OCI-M2 (cell line): ENCODE data around the gene DNAAF5.

Experiments
- DNase-seq: peaks from one replicate; lab custom pipeline; 2025; ENCODE audit not compliant: unreplicated experiment; lab: John Stamatoyannopoulos, UW

DNAAF5 gene

DNA sequence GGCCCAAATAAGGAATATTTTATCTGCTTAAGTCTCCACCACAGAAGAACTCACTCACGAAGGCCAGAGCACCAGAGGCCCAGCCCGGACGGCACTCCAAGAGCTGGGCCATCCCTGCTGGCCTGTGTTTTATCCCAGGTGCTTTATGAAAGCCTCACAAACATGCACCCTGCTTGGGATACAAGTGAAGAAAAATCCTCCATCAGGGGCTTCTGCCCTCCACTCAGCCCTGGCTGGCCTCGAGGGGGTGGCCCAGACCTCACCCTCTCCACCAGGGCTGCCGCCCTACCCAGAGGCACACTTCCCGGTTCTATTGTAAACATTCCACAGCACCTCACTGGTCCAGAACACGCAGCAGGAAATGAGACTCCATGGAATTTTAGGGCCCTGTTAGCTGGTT lies 19.8 kb upstream of the DNAAF5 start:
- DNase-seq, result no peak

DNA sequence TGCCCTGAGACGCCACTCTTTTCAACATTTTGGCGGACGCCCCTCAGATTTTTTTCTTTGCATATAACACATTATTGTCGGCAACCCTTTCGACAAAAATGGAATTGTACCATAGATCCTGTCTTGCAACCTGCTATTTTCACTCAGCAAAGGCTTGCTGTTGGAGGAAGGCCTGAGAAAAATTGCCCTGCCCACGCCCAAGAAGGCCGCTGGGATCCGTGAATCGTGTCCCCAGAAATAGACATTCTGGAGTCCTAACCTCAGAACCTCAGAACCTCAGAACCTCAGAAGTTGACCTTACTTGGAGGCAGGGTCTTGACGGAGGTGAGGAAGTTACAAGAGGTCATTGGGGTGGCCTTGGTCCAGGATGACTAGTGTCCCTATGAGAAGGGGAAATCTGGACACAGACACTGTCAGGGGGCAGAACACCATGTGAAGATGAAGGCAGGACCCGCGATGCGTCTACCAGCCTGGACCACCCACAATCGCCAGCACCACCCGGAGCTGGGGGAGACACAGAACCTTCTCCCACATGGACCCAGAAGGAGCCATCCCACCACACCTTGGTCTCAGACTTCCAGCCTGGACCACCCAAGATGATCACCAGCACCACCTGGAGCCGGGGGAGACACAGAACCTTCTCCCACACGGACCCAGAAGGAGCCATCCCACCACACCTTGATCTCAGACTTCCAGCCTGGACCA lies 19.1 kb upstream of the DNAAF5 start:
- no peak for DNase-seq

DNA sequence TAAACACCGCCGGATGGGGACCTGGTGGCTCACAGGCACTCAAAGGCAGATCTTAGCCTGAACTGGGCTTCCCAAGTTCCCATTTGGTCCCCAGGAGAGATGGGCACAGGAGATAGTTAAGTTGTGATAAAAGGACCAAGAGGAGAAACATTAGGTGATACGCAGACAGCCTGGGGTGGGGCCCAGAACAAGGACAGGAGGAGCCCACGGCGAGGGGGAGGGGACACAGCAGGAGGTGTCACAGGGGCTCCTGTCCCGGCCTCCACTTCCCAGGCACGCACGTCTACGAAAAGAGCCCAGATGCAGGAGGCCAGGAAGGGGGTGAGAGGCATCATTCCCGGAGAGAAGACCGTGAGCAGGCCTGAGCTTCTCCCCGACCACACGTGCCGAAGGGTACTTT lies 16.3 kb upstream of the DNAAF5 start:
- no peak for DNase-seq

DNA sequence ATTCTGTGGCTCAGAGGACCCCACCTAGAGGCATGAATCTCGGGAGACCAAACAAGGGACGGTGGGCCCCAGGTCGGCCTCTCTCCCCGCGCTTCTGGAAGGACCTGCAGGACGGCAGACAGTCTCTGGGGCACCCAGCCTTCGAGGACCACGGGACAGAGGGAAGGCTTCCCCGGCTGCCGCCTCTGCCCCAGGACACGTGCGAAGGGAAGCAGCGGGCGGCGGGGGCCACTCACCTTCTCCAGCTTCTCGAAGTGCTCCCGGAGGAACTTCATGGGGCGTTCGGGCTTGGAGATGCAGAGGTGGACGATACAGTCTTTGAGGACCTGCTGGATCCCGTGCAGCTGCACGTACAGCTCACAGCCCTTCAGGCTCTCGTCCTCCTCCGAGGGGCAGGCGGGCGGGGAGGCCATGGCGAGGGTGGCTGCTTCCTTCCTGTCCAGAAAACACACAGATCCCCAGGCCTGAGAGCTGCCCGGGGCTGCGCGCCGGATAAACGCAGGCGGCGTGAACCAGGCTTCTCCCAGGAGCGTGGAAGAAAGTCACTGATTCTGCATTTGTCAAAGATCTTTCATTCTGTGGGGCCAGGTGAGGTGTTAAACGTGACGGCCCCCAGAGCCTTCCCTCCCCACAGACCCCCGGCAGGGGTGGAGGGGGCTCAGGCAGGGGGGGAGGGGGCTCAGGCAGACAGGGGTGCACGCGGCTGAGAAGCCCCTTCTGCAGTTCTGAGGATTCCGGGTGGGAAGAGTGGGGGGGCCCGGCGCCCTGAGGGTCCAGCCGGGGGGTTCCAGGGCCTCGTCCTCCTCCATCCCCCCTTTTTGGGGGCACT lies 15.2 kb upstream of the DNAAF5 start:
- no peak for DNase-seq

DNA sequence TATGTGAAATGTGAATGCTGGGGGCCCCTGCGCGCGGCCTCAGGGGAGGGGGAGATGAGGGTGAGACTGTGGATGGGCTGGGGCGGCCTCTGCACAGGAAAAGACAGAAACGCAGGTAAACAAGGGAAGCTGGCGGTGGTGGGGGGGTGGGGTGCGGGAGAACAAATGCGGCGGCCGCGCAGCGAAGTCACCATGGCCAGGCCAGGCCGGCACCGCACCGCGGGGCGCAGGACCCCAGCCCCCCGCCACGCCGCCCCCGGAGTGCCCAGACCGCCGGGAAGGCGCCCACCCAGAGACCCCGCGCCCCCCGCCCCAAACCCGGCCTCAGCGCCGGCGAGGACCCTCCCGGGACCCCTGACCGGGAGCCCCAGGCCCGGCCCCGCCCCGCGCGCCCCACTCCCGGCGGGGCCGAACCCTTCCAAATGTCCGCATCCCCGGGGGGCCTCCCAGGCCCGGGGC lies 14.5 kb upstream of the DNAAF5 start:
- DNase-seq, result no peak

DNA sequence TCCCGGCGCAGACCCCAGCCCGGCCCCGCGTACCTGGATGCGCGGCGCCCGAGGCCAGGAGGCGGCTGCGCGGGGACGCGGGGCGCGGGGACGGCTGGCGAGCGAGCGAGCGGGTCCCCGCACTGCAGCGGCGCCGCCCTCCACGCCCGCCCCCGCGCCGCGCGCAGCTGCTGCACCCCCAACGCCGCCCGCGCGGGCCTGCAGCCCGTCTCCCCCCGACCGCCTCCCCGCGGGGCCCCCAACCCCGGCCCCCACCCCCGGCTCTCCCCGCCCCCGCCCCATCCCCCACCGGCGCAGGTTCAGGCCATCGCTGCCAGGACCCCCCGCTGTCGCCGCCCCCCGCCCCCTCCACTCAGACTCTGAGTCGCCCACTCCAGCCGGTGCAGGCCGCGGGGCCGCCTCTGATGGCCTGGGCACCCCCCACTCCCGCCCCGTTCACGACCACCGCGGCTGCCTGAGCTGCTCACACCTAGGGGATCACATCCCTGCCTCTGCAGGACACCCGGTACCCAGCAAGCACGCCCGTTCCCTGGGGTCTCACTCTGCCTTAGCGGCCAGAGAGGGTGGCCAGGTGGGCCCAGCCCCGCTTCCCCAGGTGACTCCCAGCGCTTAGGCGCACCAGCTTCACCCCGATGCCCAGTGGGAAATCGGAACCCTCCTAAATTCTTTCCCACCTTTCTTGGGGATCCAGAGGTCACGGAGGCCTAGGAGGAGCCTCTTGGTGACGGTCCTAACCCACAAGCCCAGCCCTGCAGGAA lies 13.9 kb upstream of the DNAAF5 start:
- no peak for DNase-seq

DNA sequence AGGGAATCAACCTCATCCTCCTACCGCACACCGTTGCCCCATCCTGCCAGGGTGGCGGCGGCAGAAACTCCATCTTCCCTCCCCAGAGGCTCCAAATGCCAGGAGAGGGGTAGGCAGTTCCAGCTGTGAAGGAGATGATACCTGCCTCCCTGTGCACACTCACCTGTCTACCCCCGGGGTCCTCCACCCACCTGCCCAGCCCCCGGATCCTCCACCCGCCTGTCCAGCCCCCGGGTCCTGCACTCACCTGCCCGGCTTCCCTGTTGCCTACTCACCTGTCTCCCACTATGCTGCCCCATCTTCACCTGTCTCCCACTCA lies 13.4 kb upstream of the DNAAF5 start:
- no peak for DNase-seq

DNA sequence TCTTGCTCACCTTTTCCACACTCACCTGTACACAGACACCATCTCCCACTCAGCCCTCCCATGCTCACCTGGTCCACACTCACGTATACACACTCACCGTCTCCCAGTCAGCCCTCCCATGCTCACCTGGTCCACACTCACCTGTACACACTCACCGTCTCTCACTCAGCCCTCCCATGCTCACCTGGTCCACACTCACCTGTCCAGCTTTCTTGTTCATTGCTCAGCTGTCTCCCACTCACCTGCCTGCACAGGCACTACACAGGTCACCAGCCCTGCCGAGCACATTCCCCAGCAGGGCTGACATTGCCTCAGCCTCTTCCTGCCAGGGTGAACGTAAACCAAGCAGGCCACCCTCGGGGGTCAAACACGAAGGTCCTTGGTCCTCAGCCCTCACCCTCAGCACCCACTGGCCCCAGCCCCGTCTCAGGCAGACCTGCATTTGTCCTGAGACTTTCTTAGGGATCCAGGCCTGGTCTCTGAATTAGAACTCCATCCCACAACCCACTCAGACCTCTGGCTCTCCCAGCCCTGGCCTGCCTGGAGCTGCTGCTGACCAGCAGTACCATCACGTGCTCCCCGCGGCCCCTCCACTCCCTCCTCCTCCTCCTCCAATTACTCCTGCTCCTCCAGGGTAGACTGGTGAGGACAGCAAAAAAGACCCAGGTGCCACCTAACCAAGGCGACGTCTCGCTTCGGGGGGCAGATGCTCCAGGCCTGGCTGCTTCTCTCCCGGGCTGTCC lies 12.8 kb upstream of the DNAAF5 start:
- no peak for DNase-seq

DNA sequence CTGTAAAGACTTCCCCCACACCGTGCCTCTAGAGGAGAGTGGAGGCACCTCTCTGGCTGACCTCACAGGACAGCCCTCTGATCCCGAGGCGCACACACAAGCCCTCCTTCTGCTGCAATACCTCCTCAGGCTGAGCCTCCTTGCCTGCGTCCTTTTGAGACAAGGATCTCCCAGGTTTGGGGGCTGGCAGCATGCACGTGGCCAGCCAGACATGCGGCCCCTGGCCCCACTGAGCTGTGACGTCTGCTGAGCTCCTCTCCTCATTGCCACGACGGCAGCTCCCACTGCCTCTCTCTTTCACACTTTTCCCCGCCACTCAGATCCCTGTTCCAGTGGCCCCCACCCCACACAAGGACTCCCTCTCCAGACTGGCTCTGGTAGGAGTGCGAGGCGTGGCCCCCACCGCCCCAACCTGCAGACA lies 12.2 kb upstream of the DNAAF5 start:
- DNase-seq, result no peak

DNA sequence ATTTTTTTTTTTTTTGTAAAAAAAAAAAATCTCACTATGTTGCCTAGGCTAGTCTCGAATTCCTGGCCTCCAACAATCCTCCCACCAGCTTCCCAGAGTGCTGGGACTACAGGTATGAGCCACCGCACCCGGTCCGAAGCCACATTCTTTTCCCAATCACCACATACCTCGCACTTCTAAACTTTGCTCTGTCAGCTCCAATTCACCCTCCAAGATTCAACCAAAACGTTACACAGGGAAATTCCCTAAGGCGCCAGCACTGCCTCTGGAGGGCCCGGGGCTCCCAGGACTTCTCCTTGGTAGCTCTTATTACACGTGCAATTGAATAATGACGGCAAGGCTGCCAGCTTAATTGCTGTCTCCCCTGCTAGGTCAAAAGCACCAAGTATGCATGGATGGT lies 10.3 kb upstream of the DNAAF5 start:
- DNase-seq, result no peak

DNA sequence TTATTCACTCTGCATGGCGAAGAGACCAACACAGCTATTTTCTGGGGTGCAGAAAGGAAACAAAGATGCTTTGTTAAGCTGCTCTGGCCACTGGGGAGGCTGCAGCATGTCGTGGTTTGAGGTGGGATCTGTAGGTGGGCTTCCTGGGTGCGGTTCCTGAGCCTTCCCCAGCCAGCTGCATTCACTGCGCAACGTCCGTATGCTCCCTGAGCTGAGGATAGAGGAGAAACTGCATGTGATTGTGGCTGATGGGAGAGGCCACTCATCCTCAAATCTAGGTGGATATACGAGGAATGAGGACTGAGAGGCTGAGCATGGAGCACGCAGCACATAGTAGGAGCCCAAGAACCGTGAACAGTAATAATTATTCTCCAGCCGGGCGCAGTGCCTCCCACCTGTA lies 9.9 kb upstream of the DNAAF5 start:
- DNase-seq, result no peak

DNA sequence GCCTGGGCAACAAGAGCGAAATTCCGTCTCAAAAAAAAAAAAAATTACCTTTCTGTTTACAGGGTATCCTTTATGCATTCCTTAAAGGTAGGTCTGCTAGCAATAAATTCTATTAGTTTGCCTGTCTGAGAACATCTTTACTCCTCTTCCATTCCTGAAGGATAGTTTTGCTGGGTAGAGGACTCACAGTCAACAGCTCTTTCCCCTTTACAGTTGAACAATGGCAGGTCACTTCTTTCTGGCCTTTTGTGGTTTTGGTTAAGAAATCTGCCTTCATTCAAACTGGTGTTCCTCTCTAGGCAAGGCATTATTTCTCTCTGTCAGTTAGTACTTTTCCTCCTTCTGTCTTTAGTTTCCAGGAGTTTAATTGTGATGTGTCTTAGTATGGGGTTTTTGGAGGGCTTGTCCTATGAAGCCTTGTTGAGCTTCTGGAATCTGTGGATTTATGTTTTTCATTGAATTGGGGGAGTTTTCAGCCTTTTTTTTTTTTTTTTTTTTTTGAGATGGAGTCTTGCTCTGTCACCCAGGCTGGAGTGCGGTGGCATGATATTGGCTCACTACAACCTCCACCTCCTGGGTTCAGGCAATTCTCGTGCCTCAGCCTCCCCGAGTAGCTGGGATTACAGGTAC lies 4.8 kb upstream of the DNAAF5 start:
- no peak for DNase-seq

DNA sequence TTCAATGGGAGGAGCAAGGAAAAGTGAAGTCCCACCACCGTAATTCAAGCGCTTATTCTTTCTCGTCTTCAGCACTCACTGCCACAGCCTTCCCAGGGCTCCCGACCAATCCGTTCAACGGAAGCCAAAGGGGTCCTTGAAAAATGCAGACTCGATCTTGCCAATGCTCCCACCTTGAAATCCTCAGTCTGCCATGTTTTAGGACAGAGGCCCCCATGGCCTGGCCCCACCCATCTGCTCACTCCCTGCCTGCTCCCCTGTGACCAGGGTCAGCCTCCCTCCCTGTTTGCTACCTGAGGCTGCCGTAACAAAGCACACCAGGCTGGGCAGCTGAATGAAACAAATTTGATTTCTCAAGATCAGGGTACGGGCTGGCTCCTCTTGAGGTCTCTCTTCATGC lies 3.0 kb upstream of the DNAAF5 start:
- DNase-seq, result no peak

DNA sequence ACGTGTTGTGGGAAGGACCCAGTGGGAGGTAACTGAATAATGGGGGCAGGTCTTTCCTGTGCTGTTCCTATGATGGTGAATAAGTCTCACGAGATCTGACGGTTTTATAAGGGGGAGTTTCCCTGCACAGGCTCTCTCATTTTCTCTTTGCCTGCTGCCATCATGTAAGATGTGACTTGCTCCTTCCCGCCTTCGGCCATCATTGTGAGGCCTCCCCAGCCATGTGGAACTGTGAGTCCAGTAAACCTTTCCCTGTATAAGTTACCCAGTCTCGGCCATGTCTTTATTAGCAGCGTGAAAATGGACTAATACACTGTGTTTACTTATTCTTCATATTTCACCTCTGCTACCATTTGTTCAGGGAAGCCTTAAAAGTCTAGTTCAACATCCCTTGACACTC lies 2.2 kb upstream of the DNAAF5 start:
- DNase-seq, result no peak

DNA sequence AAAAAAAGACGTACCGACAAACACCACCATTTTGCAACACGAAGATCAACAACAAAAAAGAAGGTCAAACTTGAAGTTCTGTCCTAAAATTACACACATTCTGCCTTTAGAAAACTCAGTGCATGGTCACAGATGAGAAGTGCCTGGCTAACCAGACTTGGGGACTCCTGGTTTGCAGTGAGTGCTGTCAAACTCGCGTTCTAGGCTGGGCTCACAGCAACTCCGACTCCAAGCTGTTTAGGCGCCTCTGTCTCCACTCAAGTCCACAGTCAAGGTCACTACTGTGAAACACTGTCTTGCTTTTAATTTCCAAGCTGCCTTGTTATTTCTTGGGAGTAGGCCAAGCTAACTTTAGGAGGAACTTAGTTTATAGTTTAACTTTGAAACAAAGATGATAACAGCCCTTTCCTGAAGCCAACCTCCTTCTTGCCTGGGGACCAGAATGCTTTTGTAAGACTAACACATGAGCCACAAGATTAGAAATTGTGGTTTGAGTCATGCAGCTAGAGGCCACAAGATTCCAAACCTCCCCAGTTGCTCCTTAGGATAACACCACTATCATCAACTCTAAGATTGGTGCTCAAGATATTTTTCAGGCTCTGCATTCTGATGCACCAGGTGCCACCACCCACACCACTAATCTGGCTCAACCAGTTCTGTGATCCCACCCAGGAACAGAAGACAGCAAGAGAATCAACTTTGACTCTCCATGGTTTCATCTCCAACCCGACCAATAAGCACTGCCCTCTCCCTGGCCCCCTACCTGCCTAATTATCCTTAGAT lies 1.1 kb upstream of the DNAAF5 start:
- DNase-seq, result peak; percentile 48

DNA sequence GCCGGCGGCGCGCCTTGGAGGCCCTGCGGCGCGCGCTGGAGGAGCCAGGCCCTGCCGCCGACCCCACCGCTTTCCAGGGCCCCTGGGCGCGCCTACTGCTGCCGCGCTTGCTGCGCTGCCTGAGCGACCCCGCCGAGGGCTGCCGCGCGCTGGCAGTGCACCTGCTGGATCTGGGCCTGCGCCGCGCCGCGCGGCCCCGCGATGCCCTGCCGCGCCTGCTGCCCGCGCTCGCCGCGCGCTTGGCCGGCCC lies 280 bp downstream of the DNAAF5 start:
- no peak for DNase-seq

DNA sequence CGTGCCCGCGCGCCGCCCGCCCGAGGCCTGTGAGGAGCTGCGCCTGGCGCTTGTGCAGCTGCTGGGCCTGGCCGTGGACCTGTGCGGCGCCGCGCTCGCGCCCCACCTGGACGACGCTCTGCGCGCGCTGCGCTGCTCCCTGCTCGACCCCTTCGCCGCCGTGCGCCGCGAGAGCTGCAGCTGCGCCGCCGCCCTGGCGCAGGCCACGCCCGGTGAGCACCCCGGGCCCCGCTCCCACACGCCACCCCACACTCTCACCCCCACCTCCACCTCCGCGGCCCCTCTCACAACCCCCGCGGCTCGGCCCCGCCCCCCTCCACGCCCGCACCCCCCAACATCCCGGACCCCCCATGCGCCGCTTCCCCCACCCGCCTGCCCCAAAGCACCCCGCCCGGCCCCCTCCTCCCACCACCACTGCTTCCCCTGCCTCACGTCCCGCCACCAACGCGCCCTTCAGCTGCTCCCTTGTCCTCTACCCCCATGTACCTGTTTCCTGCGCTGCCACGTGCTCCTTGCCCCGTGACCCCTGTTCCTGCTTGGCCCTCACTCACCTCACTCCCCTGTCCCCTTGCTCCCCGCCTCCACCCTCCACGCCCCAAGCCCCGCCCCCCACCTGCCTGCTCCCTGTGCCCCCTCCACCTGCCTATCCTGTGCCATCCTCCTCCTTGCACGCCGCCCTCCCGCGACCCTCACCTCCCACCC lies 756 bp downstream of the DNAAF5 start, which contains the start of gene PRKAR1B:
Gene PRKAR1B, minus strand, starts transcription at position 178 of the 702 bp plus-strand sequence. CDS start 15,776 bp downstream, outside the sequence.
- DNase-seq, result no peak

DNA sequence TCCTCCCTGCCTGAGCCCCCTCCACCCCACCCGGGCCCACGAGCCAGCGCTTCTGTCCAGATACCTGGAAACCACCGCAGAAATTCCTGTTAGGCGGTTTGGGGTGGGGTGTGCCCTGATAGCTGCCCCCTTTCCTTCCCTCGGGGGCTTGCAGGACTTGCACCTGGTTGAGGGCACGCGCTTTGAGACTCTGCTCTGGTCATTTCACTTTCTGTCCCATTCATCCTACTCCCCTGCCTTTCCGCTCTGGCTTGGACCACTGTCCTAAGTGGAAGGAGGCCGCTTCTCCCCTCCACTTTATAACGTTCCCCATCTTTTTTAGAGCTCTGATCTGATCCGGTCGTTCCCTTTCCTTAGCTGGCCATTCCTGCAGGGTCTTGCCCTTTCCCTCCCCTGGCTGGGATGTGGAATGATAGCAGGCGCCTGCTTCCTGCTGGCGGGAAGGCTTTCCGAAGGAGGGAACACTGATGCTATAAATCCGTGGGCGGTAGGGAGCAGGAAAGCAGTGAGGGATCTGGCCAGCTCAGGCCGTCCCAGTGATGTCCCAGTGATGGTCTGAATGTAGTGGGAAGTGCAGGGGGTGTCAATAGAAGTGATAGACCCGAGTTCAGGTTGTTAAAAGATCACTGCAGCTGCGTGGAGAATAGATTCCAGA lies 1.4 kb downstream of the DNAAF5 start:
- DNase-seq, result no peak

DNA sequence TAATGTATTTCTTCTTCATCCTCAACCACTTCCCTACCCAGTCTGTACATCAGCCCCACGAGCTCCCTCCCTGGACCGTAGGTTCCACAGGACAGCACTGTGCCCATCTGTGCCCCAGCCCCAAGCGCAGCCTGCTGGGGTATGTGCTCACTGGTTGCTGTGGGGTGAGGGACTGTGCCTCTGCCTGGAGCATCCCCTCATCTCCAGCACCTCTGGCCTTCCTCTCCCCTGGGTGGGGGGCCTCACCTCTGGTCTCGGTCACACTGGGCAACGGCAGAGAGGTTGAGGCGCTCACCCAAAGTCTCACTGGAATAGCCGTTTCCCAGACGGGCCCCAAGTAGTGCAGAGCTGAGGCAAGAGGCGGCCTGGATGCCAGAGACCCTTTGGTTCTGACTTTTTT lies 2.1 kb downstream of the DNAAF5 start:
- no peak for DNase-seq
